Iris pigment epithelial cell (primary cell): ENCODE results near the gene RBMY1A1.
"Not testable (repeated sequence)": the region's sequence is repeated elsewhere in the genome, so short reads cannot be mapped to it uniquely, and the experiment has no call there.

Experiments
- DNase-seq: peaks from one replicate; pipeline ENCODE4 v3.0.0-alpha.2; 2011; ENCODE audit warnings: low read depth

RBMY1A1 gene

DNA sequence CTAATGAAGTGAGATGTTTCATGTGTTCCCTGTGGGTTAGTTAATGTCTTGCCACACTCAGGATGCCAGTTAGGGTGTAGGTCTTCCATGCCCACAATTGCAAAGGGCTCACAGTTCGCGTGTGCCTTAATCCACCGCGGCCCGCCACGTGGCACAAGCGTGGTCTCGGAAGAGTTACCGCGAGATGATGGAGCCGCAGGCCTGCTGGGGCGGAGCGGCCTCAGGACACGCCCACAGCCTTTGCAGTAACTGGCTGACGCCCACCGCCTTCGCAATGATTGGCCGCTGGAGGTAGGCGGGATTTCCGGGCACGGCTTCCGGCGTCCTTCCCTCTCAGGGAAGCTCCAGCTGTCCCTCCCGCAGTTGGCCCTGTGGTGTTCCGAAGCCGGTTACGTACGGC lies at the start of gene RBMY1A1:
RBMY1A1 (plus strand) TSS at position 301 of the 400 bp plus-strand sequence. CDS start 2,013 bp downstream, outside the sequence.
- DNase-seq = not testable (repeated sequence)

DNA sequence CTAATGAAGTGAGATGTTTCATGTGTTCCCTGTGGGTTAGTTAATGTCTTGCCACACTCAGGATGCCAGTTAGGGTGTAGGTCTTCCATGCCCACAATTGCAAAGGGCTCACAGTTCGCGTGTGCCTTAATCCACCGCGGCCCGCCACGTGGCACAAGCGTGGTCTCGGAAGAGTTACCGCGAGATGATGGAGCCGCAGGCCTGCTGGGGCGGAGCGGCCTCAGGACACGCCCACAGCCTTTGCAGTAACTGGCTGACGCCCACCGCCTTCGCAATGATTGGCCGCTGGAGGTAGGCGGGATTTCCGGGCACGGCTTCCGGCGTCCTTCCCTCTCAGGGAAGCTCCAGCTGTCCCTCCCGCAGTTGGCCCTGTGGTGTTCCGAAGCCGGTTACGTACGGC lies 23.6 kb upstream of the RBMY1A1 start, which contains the start of gene RBMY1B:
RBMY1B (plus strand) TSS at position 301 of the 400 bp plus-strand sequence. CDS start 2,013 bp downstream, outside the sequence.
- not testable (repeated sequence) for DNase-seq

DNA sequence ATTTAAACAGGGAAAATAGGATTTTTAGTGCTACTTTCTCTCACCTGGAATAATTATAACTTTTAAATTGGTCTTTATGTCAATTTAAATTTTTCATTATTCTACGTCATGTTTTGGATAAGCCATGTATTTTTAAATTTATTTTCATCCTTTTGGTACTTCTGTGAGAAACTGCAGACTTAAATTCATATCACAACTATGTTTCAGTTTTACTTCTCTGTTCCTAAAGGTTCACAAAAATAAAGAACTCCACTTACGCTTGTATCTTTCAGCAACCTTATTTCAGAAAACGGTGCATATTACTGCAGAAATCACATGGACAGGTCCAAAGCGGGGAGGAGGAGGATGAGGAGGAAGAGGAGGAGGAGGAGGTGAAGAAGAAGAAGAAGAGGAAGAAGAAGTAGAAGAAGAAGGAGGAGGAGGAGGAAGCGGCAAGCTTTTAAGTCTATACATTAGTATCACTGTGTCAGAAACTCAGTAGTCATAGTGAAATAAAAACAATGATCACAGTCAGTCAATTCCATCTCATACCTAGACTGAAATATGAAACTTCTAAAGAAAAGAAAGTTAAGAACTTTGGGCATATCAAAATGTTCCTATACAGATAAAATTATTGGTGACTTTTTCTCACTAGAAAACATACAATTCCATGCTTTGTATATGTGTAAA lies 24.8 kb downstream of the RBMY1A1 start:
- DNase-seq = not testable (repeated sequence)

DNA sequence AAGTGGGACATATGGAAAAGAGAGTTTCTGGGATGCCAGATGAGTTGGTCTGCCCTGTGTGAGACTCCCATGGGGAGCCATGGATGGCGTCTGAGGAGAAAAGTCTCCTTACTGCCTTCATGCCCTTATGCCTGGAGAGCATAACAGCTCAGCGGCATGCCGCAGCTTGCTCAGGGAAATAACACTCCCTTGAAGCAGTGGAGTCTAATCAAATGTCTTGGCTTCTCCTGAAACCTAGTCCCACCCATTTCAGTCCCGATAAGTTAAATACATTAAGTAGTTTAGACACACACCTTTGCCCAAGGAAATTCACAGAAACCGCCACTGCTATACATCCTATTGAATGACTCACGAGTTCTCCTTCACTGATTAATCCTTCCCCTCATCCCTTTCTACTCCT lies 50.8 kb downstream of the RBMY1A1 start:
- DNase-seq = no peak

DNA sequence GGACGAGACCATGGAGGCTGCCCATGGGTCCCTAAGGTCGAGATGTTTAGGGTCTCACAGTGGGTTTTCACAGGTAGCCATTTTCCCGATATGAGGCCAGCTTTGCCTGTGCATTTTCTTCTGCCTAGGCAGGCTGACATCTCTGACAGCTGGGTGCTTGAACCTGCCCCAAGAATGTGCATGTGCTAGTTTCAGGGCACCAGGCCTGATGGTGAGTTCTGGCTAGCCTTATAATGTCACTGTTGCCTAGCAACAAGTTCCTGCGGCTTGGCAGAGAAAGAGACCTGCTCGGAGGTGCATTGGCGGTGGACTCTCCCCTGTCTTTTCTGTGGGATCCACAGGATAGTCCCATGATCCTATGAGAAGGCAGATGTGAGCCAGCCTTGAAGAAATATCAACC lies 51.8 kb downstream of the RBMY1A1 start:
- DNase-seq = not testable (repeated sequence)

DNA sequence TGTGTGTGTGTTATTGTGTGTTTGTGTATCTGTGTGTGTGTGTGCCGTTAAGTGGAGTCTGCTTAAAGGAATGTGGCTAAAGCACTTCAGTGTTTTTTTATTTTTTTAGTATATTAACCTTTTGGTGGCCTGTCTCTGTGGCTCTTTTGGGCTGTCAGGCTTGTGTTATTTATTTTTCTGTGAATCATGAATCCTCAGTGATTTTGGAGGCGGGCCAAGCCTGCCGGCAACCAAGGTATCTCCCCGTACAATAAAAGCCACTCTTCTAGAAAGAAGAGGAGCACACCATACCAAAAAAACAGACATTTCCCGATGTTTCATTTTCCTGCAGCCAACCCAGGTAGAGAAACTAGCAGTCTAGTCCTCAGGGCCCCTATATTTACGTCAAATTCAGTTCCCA lies 57.4 kb downstream of the RBMY1A1 start:
- DNase-seq = no peak

DNA sequence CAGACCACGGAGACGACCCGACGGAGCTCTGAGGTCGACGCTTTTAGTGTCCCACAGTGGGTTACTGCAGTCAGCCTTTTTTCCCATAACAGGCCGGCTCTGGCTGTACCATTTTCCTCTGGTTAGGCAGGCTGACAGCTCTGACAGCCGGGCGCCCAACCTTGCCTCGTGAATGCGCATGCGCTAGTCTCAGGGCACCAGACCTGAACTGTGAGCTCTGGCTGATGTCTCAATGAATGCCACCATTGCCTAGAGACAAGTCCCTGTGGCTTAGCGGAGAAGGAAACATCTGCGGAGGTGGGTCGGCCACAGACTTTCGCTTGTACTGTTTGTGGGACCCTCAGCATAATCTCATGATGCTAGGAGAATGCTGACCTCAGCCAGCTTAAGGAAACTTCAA lies 61.6 kb downstream of the RBMY1A1 start:
- not testable (repeated sequence) for DNase-seq
